Measurements from ENCODE around the gene CA5B. TPM values are rescaled to one million over a fixed set of nuclear protein-coding genes. Genes with fewer than 3 reads are reported as not detected.
A peak's percentile ranks its signal among the peaks of the same experiment; 100 is the strongest.

The CA5B gene
- total and polyA plus RNA-seq, 10 of the 15 experiments (the other 5 are each of a cell fraction or from before 2014, with no cell fraction given) = 1.2 to 6.0 (median 3.2) TPM

DNA sequence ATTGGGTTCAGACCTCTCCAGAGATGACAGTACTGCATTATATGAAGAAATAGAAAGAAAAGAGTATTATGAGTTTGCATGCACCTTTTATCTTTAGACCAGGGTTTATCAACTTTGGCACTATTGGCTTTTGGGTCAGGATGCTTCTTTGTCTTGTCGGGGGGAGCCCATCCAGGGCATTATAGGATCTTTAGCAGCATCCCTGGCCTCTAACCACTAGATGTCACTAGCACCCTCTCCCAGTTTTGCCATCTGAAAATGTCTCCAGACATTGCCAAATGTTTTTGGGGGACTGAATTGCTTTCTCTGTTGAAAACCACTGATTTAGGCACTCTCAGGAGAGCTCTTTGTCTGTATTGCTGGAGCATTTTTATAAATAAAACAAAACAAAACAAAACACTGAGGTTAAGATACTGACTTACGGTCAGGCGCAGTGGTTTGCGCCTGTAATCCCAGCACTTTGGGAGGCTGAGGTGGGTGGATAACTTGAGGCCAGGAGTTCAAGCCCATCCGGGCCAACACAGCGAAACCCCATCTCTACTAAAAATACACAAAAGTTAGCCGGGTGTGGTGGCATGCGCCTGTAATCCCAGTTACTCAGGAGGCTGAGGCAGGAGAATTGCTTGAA, 23.6 kb downstream of the CA5B start:
- Histone ChIP-seq H3K4me3 (no peak overlapping the region), H3K27ac (ENCODE audit: control insufficient read depth, insufficient read depth) (no peak overlapping the region), H2AFZ (ENCODE audit: control insufficient read depth, low read depth, low read length) (no peak overlapping the region), H3K27me3 (replicated peaks in 1 of 2; ENCODE audit: control insufficient read depth in 2 of 2, insufficient read depth in 2 of 2, low read length in 1 of 2) (no peaks in the 10 kb centered on the region), H4K20me1 (ENCODE audit: control insufficient read depth, insufficient read depth) (no peaks in the 10 kb centered on the region), H3K4me2 (ENCODE audit: control insufficient read depth, insufficient read depth) (no peak overlapping the region), H3K4me1 (ENCODE audit: control insufficient read depth, insufficient read depth, low read length) (no peaks in the 10 kb centered on the region), H3K36me3 (ENCODE audit: control insufficient read depth in 2 of 2, insufficient read depth in 2 of 2, low read length in 1 of 2) (no peaks in the 10 kb centered on the region), H3K9me3 (replicated peaks; ENCODE audit: control insufficient read depth, insufficient read depth, low read length) (no peaks in the 10 kb centered on the region), H3K79me2 (ENCODE audit: control insufficient read depth, insufficient read depth, low read length) (no peaks in the 10 kb centered on the region), H3K9ac (ENCODE audit: control insufficient read depth, insufficient read depth, low read length) (no peak overlapping the region)
- FAIRE-seq = peak; percentile 47
- CTCF ChIA-PET = interaction anchor here (0.7 to 1.0 kb wide), 3 partner anchors 10 to 451 kb away, joined by 3 to 4 read pairs (median 3); no protein-coding TSS in a partner anchor
- RAD21 ChIA-PET (ENCODE audit: unreplicated experiment) = no interaction called here
- SMC1A ChIA-PET (ENCODE audit: uncharacterized antibody, unreplicated experiment) = no interaction called here
- BruUV-seq (replicated peaks) = no TSS peak
- no peak for DNase-seq (ENCODE audit: low read depth, low spot score)
- in situ Hi-C loops (cut with MboI) (loop anchor here (5.0 kb wide), 2 partner anchors 211 to 676 kb away; no protein-coding TSS in a partner anchor), intact Hi-C loops (cut with micrococcal nuclease; ENCODE audit: unreplicated experiment) (loop anchor here (1.0 to 5.0 kb wide), 6 partner anchors 61 to 684 kb away; no protein-coding TSS in a partner anchor)
- WGBS (ENCODE audit: insufficient coverage, insufficient replicate concordance, low lambda C conversion rate, missing lambda C conversion rate) = 71% methylated on average over 8 of the region's 8 CpGs
- POLR2A ChIA-PET = no interaction called here
- peak; percentile 90 for ATAC-seq
- TF ChIP-seq CTCF (IDR thresholded peaks at IDR 0.05 in 2 of 3, conservative IDR thresholded peaks at IDR 0.05 in 1 of 3; ENCODE audit: control insufficient read depth in 2 of 3, extremely low read depth in 1 of 3, insufficient read depth in 1 of 3, low read depth in 3 of 3, low read length in 3 of 3) (peak; percentile 83 to 88 (median 87)), BCL11A (IDR thresholded peaks at IDR 0.05; ENCODE audit: low read depth, low read length) (no peak), JUND (IDR thresholded peaks at IDR 0.05; ENCODE audit: low read depth, low read length) (no peak), SRF (IDR thresholded peaks at IDR 0.05; ENCODE audit: low read depth in 2 of 2, low read length in 2 of 2) (no peak), CREB1 (IDR thresholded peaks at IDR 0.05; ENCODE audit: low read depth) (no peak), TCF3 (IDR thresholded peaks at IDR 0.05; ENCODE audit: borderline replicate concordance, insufficient read depth, low read depth, low read length) (no peak), MEF2B (IDR thresholded peaks at IDR 0.05; ENCODE audit: partially characterized antibody, poor library complexity, severe bottlenecking) (no peak), CEBPZ (IDR thresholded peaks at IDR 0.05; ENCODE audit: low read depth, low read length) (no peak), ZNF24 (IDR thresholded peaks at IDR 0.05) (no peak), KDM1A (IDR thresholded peaks at IDR 0.05; ENCODE audit: borderline replicate concordance) (no peak), RAD21 (IDR thresholded peaks at IDR 0.05; ENCODE audit: insufficient read depth, low read depth, low read length) (peak; percentile 89), YY1 (IDR thresholded peaks at IDR 0.05; ENCODE audit: low read depth, low read length) (peak; percentile 58; the same call in 1 of the 2 replicates), SMC3 (IDR thresholded peaks at IDR 0.05; ENCODE audit: borderline replicate concordance, low read length) (peak; percentile 74), SMAD1 (IDR thresholded peaks at IDR 0.05; ENCODE audit: low read depth, partially characterized antibody) (no peak)
- TF ChIP-seq, protein P1, sequence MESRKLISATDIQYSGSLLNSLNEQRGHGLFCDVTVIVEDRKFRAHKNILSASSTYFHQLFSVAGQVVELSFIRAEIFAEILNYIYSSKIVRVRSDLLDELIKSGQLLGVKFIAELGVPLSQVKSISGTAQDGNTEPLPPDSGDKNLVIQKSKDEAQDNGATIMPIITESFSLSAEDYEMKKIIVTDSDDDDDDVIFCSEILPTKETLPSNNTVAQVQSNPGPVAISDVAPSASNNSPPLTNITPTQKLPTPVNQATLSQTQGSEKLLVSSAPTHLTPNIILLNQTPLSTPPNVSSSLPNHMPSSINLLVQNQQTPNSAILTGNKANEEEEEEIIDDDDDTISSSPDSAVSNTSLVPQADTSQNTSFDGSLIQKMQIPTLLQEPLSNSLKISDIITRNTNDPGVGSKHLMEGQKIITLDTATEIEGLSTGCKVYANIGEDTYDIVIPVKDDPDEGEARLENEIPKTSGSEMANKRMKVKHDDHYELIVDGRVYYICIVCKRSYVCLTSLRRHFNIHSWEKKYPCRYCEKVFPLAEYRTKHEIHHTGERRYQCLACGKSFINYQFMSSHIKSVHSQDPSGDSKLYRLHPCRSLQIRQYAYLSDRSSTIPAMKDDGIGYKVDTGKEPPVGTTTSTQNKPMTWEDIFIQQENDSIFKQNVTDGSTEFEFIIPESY (IDR thresholded peaks at IDR 0.05) = no peak

Measured in GM12878 (cell line).